NT2/D1 (cell line): ENCODE results near the gene CORO7.

ENCODE experiments used
- SUZ12 ChIP-seq: IDR thresholded peaks from 2 replicates; pipeline ENCODE4 v1.6.1; 2011; ENCODE audit not compliant: insufficient read length, insufficient read depth; ENCODE audit errors: extremely low read depth
- YY1 ChIP-seq: IDR thresholded peaks from 2 replicates; pipeline ENCODE4 v1.6.1; 2011; ENCODE audit not compliant: insufficient read length, insufficient read depth
- ZNF274 ChIP-seq: IDR thresholded peaks from 2 replicates; pipeline ENCODE4 v1.6.1; 2011; ENCODE audit warnings: mild to moderate bottlenecking, low read depth, low read length

GRCh38 chr16:4443271-4443670 lies 26.9 kb upstream of the CORO7 start:
- TF ChIP-seq SUZ12, result no peak
- TF ChIP-seq ZNF274, result no peak
- no peak for TF ChIP-seq YY1
